Astrocyte of the cerebellum (primary cell): ENCODE measurements around the gene P4HB.

ENCODE experiments used
- DNase-seq: peaks from one replicate; pipeline ENCODE4 v3.0.0-alpha.2; 2011; ENCODE audit warnings: low read depth
- H3K4me3 ChIP-seq: 2 replicates; pipeline ENCODE4 v1.5.1; 2011; ENCODE audit warnings: mild to moderate bottlenecking, low read depth, low read length, moderate library complexity
- CTCF ChIP-seq: IDR thresholded peaks from 2 replicates; pipeline ENCODE4 v1.5.1; 2012; ENCODE audit warnings: low read length, low read depth, moderate library complexity, mild to moderate bottlenecking; ENCODE audit errors: missing control alignments
- in situ Hi-C: cut with HindIII; loops from 2 replicates; pipeline ENCODE4 v1.10.0; 2017; ENCODE audit warnings: low sequenced_read_pairs

The P4HB gene

GRCh38 chr17:81845361-81845760 is 15.0 kb downstream of the P4HB start:
- no peak for TF ChIP-seq CTCF
- no peak overlapping the region for H3K4me3 ChIP-seq
- no peak for DNase-seq
- in situ Hi-C loops, result no loop called here

GRCh38 chr17:81844887-81845286 is 15.4 kb downstream of the P4HB start:
- H3K4me3 ChIP-seq, result no peak overlapping the region
- no peak for DNase-seq
- in situ Hi-C loops, result no loop called here
- TF ChIP-seq CTCF, result no peak

GRCh38 chr17:81844327-81844851 is 15.9 kb downstream of the P4HB start:
- H3K4me3 ChIP-seq, result no peak overlapping the region
- in situ Hi-C loops, result no loop called here
- DNase-seq, result no peak
- no peak for TF ChIP-seq CTCF

- no peak for TF ChIP-seq CTCF
- in situ Hi-C loops, result no loop called here
- DNase-seq, result no peak
- no peak overlapping the region for H3K4me3 ChIP-seq
Observed at GRCh38 chr17:81843713-81844326, 16.5 kb downstream of the P4HB start.

GRCh38 chr17:81842725-81843504 is 17.4 kb downstream of the P4HB start:
- no peak for DNase-seq
- in situ Hi-C loops, result no loop called here
- no peak for TF ChIP-seq CTCF
- H3K4me3 ChIP-seq, result no peak overlapping the region

- in situ Hi-C loops, result no loop called here
- TF ChIP-seq CTCF, result no peak
- no peak overlapping the region for H3K4me3 ChIP-seq
Observed at GRCh38 chr17:81842378-81842724, 18.0 kb downstream of the P4HB start.

More at GRCh38 chr17:81842378-81842724, 18.0 kb downstream of the P4HB start:
- DNase-seq, result no peak
